Measurements from ENCODE around the gene ARHGAP6. TPM values are rescaled to one million over a fixed set of nuclear protein-coding genes. Genes with fewer than 3 reads are reported as not detected.
A peak's percentile ranks its signal among the peaks of the same experiment; 100 is the strongest.

Gene ARHGAP6
- total RNA-seq, 4 donors from 2014 or later: 0.64 to 9.5 (median 2.3) TPM

DNA sequence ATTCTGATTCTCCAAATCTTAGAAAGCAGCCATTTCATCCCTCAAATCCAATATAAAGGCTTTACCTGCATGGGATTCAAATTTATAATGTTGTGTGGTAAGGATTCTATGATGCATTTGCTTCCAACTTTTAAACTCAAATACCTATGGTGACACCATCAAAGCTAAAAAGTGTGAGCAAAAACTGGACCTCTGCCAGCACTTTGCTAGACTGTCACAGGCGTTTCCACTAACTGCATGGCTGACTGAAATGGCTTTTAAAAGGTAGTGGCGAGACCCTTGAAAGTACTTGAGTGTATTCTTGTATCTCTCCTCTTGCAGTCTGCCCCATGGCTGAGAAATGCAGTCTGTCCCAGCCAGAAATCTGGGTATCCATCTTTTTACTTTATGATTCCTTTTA, 203.1 kb downstream of the ARHGAP6 start:
- WGBS, 2 donors: 59 to 63% methylated on average over 2 of the region's 2 CpGs

GRCh38 chrX:11462136-11462535, 203.6 kb downstream of the ARHGAP6 start:
- peak overlapping the region in 2 of 4 donors; percentile 25 to 50 for H3K27ac ChIP-seq

More for the DNA sequence above, 203.1 kb downstream of the ARHGAP6 start:
- H3K27me3 ChIP-seq: no peaks in the 10 kb centered on the region
- H3K27ac ChIP-seq: peak overlapping the region in 2 of 4 donors; percentile 25 to 50
- H3K4me3 ChIP-seq: no peak overlapping the region
- H3K36me3 ChIP-seq: no peaks in the 10 kb centered on the region
- intact Hi-C loops (cut with DNase I): no loop called here
- DNase-seq: no peak
- no peaks in the 10 kb centered on the region for H3K4me1 ChIP-seq
- no peaks in the 10 kb centered on the region for H3K9me3 ChIP-seq
- TF ChIP-seq POLR2A (IDR thresholded peaks at IDR 0.05): no peak
- TF ChIP-seq, protein P1, sequence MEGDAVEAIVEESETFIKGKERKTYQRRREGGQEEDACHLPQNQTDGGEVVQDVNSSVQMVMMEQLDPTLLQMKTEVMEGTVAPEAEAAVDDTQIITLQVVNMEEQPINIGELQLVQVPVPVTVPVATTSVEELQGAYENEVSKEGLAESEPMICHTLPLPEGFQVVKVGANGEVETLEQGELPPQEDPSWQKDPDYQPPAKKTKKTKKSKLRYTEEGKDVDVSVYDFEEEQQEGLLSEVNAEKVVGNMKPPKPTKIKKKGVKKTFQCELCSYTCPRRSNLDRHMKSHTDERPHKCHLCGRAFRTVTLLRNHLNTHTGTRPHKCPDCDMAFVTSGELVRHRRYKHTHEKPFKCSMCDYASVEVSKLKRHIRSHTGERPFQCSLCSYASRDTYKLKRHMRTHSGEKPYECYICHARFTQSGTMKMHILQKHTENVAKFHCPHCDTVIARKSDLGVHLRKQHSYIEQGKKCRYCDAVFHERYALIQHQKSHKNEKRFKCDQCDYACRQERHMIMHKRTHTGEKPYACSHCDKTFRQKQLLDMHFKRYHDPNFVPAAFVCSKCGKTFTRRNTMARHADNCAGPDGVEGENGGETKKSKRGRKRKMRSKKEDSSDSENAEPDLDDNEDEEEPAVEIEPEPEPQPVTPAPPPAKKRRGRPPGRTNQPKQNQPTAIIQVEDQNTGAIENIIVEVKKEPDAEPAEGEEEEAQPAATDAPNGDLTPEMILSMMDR (IDR thresholded peaks at IDR 0.05): no peak

GRCh38 chrX:11461201-11462001, 204.3 kb downstream of the ARHGAP6 start:
- Histone ChIP-seq H3K9me3 (no peaks in the 10 kb centered on the region), H3K4me1 (no peaks in the 10 kb centered on the region), H3K36me3 (no peaks in the 10 kb centered on the region), H3K27ac (peak overlapping the region in 2 of 4 donors; percentile 50 to 69), H3K4me3 (no peak overlapping the region), H3K27me3 (no peaks in the 10 kb centered on the region)
- intact Hi-C loops (cut with DNase I): no loop called here
- 60 to 67% methylated on average over 5 of the region's 5 CpGs for WGBS, 2 donors
- DNase-seq: no peak
- TF ChIP-seq, protein P1 (IDR thresholded peaks at IDR 0.05): no peak
- TF ChIP-seq POLR2A (IDR thresholded peaks at IDR 0.05): no peak

More at GRCh38 chrX:11462136-11462535, 203.6 kb downstream of the ARHGAP6 start:
- Histone ChIP-seq H3K4me1 (no peaks in the 10 kb centered on the region), H3K4me3 (no peak overlapping the region), H3K9me3 (no peaks in the 10 kb centered on the region), H3K36me3 (no peaks in the 10 kb centered on the region), H3K27me3 (no peaks in the 10 kb centered on the region)
- TF ChIP-seq, protein P1 (IDR thresholded peaks at IDR 0.05): no peak
- no peak for TF ChIP-seq POLR2A (IDR thresholded peaks at IDR 0.05)
- intact Hi-C loops (cut with DNase I): no loop called here
- WGBS, 2 donors: 34 to 50% methylated on average over 5 of the region's 5 CpGs
- DNase-seq: no peak

- 59 to 68% methylated on average over 2 of the region's 2 CpGs for WGBS, 2 donors
- intact Hi-C loops (cut with DNase I): no loop called here
- no peak for DNase-seq
- H3K9me3 ChIP-seq: no peaks in the 10 kb centered on the region
- H3K27me3 ChIP-seq: no peaks in the 10 kb centered on the region
- TF ChIP-seq, protein P1 (IDR thresholded peaks at IDR 0.05): no peak
- no peak for TF ChIP-seq POLR2A (IDR thresholded peaks at IDR 0.05)
- no peaks in the 10 kb centered on the region for H3K36me3 ChIP-seq
- H3K27ac ChIP-seq: no peak overlapping the region
- no peak overlapping the region for H3K4me3 ChIP-seq
- H3K4me1 ChIP-seq: no peaks in the 10 kb centered on the region
Observed at GRCh38 chrX:11460347-11460746, 205.4 kb downstream of the ARHGAP6 start.

DNA sequence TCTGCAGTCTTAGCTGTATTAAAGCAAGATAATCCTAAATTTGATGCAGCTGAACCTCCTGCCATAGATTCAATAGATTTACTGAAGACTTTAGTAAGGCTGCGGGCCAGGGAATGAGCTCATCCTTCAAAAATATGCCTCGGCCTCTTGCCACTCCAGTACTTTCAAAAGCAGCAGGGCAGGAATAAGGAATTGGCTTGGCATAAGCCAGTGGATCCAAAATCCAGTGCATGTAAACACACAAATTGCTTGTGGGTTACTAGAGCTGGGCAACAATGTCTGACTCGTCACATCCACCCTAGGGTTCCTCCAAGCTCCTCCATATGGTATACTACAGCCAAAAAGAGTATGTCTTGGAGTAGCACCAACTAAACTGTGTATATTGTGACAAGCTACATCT, 207.6 kb downstream of the ARHGAP6 start:
- no peaks in the 10 kb centered on the region for H3K27me3 ChIP-seq
- no peaks in the 10 kb centered on the region for H3K36me3 ChIP-seq
- TF ChIP-seq, protein P1 (IDR thresholded peaks at IDR 0.05): no peak
- TF ChIP-seq POLR2A (IDR thresholded peaks at IDR 0.05): no peak
- DNase-seq: no peak
- no peak overlapping the region for H3K27ac ChIP-seq
- WGBS, 2 donors: 37 to 38% methylated on average over 3 of the region's 3 CpGs
- H3K4me3 ChIP-seq: no peak overlapping the region
- no peaks in the 10 kb centered on the region for H3K4me1 ChIP-seq
- intact Hi-C loops (cut with DNase I): no loop called here
- no peaks in the 10 kb centered on the region for H3K9me3 ChIP-seq
